Measurements from ENCODE around the gene MAN2B1.
A peak's percentile ranks its signal among the peaks of the same experiment; 100 is the strongest.
"Not testable (repeated sequence)": the region's sequence is repeated elsewhere in the genome, so short reads cannot be mapped to it uniquely, and the experiment has no call there.

MAN2B1 gene

DNA sequence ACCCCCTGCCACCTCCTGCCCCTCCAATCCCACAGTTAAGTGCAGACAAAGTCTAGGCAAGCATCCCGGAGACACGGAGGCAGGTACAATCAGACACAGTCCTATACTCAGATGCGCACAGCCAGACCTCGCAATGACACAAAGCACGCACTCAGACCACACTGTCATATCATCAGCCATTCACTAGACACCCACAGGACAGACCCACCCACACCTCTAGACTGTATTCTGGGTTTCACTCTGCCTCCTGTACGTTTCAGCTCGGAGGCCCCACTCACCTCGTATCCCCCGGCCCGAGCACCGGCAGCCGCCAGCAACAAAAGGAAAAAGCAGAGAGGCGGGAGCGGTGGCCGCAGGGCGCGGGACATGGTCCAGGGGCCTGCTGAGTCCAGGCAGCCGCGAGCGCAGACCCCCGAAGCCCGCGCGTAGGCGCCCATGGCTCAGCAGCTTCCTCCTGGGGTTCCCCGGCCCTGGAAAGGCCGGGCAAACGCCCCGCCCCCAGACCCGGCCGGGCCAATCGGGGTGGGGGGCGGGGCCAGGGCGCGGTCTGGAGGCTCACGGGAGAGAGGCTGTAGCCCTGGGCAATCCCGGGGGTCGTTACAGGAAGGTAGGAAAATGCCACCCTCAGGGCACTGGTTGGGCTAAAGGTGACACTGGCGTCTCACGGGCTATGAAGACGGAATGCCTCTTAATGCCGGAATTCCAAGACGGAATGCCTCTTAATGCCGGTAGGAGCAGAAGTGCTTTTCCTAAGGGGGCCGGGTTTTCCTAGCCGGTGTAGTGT lies at the start of gene MAN2B1, which contains the start of gene WDR83:
Gene MAN2B1, minus strand, starts transcription at position 478 of the 784 bp plus-strand sequence. Its CDS starts 41 bp downstream, at position 437.
Gene WDR83, plus strand, starts transcription at position 543 of the 784 bp plus-strand sequence. CDS start 2,984 bp downstream, outside the sequence.
- DNase-seq: peak; percentile 13

DNA sequence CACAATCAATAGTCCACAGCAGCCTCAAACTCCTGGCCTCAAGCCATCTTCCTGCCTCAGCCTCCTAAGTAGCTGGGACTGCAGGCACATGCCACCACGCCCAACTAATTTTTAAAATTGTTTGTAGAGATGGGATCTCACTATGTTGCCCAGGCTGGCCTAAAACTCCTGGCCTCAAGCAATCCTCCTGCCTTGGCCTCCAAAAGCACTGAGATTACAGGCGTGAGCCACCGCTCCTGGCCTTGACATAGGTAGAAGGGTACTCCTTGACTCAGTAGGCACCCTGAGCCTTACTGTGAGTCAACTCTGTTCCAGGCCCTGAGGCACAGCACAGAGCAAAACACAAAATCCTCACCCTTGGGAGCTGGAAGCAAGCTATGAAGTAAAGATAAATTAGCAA lies 49.4 kb upstream of the MAN2B1 start:
- no peak for DNase-seq

DNA sequence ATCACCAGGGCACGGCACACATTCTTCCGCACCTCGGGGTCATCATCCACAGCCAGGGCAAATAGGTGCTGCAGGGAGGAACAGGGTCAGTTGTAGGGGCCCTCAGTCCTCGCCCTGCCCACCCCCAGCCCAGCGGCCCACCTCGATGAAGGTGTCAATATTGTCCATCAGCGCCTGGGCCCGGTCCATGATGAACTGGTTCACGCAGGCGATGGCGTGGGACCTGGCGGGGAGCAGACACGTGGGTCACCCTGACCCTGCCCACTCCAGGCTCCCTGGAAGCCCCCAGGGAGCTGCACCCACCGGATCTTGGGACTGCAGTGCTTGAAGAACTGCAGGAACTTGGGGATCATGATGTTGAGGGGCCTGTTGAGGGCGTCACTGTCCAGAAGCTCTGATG lies 48.6 kb upstream of the MAN2B1 start:
- no peak for DNase-seq

DNA sequence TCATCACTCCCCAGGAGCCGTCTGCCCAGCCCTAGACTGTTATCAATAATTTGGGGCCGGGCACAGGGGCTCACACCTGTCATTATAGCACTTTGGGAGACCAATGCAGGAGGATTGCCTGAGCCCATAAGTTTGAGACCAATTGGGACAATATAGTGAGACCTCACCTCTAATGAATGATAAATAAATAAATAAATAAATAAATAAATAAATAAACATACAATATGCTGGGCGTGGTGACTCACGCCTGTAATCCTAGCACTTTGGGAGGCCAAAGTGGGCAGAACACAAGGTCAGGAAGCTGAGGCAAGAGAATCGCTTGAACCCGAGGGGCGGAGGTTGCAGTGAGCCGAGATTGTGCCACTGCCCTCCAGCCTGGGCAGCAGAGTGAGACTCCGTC lies 46.8 kb upstream of the MAN2B1 start:
- not testable (repeated sequence) for DNase-seq

DNA sequence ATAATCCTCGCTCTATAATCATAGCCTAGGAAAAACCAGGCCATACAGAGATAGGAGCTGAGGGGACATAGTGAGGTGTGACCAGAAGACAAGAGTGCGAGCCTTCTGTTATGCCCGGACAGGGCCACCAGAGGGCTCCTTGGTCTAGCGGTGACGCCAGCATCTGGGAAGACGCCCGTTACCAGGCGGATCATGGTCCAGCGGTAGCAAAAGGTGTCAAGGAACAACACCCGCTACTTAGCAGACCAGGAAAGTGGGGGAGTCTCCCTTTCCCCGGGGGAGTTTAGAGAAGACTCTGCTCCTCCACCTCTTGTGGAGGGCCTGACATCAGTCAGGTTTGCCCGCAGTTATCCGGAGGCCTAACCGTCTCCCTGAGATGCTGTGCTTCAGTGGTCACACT lies 45.5 kb upstream of the MAN2B1 start:
- not testable (repeated sequence) for DNase-seq

DNA sequence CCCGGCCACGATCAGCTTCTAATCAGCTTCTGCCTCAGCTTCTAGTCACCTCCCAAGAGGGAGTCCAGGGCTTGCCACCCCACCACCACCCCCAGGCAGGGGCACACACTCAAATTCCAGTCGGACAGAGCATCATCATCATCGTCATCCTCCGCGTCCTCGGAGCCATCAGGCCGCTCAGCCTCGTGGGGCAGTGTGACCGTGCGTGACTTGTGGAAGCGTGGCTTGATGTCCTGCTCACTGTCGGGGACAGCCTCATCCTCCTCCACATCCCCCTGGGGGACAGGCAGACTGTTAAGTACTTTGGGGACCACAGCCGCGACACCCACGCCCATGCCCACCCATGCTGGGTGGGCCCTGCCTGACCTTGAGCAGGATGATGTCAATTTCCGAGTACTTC lies 44.6 kb upstream of the MAN2B1 start:
- DNase-seq: no peak

DNA sequence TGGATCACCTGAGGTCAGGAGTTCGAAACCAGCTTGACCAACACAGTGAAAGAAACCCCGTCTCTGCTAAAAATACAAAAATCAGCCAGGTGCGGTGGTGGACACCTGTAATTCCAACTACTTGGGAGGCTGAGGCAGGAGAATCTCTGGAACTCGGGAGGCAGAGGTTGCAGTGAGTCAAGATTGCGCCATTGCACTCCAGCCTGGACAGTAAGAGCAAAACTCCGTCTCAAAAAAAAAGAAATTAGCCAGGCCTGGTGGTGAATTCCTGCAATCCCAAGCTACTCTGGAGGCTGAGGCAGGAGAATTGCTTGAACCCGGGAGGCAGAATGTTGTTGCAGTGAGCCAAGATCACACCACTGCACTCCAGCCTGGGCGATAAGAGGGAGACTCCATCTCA lies 42.1 kb upstream of the MAN2B1 start:
- DNase-seq: no peak

DNA sequence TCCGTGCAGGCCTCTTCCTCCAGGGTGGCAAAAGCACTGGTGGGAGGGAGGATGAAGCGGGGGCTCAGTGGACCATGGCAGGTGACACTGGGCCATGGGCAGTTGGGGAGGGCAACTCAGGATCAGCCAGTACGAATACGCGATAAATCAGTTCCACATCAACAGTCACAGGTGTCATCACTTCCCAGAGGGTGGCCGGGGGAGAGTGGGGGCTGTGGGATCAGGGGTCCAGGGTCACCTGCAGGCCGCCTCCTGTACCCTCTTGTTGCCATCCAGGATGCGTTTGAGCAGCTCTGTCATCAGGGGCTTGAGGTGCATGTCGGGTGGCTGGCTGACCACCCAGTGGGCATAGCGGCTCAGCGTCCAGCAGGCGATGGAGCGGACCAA lies 39.8 kb upstream of the MAN2B1 start:
- no peak for DNase-seq

DNA sequence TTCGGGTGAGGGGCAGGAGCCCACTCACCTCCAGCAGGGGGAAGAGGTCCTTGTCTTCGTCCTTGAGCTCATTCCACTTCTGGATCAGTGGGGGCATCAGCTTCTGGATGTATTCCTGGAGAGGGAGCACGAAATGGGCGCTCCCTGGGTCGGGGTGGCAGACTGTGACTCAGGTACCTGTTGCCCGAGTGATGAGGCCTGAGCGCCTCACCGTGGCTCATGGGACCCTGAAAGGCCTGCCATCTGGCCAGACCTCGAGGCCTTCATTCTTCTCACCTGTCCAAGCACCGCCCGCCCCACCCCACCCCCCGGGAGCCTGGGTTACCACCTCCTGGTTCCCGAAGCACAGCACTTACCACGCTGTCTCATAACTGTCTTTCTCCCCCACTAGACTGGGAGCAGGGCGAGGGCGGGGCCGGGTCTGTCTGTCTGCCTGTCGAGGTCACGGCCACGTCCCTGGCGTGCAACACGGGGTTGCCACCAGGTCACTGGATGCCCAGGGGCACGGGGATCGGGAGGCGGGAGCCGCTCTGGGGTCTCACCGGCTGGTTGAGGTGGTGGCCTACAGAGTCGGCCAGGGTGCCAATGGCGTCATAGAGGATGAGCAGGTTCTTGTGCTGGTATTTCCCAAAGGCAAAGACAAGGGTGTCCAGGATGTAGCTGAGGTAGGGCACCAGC lies 39.3 kb upstream of the MAN2B1 start:
- DNase-seq: no peak

DNA sequence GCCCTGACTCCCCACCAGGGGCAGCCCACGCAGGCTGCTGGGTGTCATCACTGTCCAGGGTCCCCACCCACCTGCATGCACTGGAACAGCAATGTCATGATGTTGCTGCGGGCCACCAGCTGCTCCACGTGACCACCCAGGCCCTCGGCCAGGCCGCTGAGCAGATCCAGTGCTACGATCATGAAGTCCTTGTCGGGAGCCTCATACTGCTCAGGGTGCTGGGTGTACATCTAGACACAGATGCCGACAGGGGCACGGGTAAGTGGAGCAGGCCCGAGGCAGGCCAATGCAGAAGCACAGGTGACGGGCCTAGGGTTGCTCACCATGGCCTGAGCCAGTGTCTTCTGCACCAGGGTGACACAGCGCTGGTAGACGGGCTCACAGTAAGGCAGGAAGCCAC lies 38.6 kb upstream of the MAN2B1 start:
- DNase-seq: no peak

DNA sequence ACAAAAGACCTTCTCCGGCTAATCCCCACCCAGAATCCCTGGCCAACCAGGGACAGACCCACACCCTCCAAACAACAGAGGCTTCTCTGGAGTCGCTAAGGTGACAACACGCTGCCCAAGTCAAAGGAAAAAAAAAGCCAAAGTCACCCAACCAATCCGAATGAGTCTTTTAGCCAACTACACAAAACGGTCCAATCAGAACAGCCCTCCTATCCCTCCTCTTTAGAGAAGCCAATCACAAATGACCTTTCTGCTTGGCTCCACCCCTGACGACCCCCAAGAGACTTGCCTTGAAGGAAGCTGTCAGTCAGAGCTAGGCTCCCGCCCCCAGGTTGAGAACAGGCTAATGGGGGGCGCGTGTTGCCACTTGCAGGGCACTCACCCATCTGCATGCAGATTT lies 36.5 kb upstream of the MAN2B1 start:
- DNase-seq: no peak

DNA sequence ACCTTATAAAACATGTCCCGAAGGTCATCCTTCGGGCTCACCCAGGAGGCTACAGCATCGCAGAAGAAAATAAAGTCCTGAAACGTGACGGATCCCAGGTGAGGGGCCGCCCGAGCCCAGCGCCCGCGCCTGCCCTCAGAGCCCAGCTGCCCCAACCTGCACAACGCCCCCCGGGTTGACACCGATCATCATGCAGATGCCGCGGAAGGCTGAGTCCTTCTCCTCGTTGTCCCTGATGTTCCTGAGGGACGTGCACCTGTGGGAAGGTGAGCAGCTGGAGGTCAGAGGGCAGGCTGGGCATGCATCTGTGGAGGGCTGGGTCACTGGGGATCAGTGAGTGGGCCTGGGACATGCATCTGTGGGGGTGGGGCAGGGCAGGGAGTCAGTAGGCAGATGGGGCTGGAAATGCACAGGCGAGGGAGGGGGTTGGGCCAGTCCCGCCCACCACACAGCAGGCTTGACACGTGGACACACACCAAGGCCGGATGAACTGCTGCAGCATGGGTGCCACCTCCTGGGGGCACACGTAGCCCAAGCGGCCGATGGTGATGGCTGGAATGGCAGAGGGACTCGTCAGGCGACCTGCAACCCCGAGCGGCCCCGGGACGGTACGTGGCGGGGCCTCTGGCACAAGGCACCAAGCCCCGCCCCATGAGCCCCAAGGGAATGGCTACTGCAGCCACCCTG lies 35.2 kb upstream of the MAN2B1 start:
- DNase-seq: no peak

DNA sequence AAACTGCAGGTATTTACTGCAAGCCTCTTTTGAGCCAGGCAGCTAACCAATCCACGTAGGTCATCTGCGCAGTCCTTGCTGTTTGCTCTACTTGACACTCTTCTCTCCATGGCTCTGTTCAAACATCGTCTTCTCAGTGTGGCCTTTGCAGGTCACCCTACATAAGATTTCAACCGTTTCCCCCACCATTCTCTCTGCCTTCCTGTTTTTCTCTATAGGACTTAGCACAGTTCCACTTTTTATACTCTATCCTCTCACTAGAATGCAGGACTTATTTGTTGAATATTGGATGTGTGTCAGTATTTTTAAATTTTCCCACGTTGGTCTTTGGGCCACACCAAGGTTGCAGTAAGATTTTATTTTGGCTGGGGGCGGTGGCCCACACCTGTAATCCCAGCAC lies 31.6 kb upstream of the MAN2B1 start:
- no peak for DNase-seq

DNA sequence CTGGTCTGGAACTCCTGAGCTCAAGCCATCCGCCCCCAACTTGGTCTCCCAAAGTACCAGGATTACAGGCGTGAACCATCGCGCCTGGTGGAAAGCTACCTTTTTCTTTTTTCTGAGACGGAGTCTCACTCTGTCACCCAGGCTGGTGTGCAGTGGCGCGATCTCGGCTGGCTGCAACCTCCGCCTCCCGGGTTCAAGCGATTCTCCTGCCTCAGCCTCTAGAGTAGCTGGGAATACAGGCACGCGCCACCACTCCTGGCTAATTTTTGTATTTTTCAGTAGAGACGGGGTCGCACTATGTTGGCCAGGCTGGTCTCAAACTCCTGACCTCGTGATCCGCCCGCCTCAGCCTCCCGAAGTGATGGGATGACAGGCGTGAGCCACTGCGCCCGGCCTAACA lies 30.9 kb upstream of the MAN2B1 start:
- DNase-seq: not testable (repeated sequence)

DNA sequence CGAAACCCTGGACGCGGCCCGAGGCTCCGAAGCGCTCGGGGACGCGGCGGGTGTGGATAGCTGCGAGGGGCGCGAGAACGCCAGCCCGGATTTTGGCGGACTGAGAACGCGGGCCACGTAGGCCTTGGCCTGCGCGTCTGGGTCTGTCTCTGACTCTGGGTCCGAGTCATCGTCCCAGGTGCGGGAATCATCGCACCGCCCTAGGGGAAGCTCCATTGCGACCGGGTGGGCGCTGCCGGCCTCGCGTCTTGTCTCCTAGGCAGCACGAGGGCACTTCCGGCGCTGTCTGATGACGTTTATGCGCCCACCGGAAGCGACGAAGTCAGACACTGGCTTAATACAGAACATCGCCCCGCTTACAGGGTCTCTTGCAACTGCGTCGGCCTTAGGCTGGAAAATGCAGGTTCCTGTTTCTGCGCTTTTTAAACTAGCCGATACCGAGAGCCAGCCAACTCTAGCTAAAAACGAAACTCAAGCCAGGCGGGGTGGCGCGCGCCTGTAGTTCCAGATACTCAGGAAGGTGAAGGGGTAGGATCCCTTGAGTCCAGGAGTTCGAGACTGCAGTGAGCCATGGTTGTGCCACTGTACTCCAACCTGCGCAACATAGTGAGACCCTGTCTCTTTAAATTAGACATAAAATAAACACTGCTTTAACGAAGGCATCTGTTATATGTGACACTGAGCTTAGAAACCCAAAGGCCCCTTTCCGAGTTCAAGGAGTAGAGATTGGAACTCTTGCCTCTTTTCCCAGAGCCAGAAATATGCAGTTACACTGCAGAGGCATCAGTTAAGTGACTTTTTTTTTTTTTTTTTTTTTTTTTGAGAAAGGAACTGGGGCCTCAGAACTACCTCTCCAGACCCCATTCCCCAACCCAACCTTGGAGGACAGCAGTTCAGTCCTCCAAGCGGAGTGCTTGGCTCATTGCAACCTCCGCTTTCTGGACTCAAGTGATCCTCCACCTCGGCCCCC lies 30.1 kb upstream of the MAN2B1 start, which contains the start of gene FBXW9:
Gene FBXW9, minus strand, starts transcription at position 266 of the 970 bp plus-strand sequence. Its CDS starts 50 bp downstream, at position 216.
- peak; percentile 3 for DNase-seq

DNA sequence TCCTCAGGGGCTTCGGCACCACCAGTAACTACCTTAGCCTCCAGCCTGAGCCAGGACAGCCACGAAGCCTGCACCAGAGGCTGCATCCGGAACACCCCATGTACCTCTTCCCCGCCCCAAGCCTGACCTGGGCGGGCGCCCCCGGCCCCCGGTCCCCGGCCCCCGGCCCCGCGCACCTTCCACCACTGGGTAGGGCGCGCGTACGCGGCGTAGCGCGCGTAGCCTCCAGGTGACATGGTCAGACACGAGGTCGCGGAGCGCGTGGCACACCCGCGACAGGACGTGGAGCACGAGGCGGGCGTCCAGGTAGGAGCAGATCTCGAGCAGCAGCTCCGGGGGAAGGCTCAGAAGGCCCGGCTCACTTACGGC lies 29.4 kb upstream of the MAN2B1 start:
- no peak for DNase-seq

DNA sequence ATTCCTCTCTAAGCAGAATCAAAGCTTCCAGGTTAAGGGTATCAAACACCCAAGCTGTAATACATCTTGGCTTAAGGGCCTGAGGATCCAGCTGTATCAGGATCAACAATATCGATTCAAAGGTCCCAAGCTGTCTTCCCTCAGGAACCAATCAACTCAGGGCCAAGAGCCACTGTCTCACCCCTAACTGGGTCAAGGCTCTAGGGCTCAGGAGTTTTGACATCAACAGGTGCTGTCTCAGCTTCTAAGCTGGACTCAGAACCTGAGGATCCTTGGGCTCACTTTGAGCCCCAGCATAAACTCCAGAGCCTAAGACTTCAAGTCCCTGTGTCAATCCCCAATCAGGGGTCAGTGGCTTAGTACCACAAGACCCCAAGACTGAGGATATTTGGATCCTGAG lies 29.0 kb upstream of the MAN2B1 start:
- no peak for DNase-seq

DNA sequence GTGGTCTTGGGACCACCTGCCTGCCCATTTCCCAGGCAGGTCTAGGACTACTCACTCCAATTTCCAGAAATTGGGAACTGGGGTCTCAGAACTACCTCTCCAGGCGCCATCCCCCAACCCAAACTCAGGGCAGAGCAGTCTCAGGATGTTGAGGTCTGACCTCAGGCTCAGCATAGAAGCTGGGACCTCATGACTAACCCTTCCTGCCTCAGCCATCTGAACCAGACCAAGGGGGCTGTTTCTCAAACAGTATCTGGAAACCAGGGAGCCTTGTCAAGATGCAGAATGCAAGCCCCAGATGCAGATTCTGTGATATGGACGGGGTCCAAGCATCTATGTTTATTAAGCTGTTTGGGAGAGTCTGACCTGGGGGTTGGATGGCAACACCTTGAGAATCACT lies 28.6 kb upstream of the MAN2B1 start:
- no peak for DNase-seq

DNA sequence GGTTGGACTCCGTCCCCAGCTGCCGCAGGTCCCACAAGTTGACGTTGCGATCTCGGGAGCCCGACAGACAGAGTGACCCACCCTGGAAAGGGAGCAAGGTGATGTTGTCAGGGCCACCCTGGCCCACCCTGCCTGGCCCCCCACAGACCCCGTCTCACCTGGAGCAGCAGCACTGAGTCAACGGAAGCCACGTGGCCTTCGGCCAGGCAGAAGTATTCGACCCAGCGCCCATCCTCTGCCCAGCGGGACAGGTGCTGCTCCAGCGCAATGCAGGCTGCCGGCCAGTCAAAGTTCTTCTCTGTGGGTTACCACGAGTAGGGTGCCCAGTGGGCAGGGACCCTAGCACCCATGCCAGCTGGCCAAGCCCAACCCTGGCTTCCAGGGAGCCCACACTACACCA lies 28.1 kb upstream of the MAN2B1 start:
- no peak for DNase-seq

DNA sequence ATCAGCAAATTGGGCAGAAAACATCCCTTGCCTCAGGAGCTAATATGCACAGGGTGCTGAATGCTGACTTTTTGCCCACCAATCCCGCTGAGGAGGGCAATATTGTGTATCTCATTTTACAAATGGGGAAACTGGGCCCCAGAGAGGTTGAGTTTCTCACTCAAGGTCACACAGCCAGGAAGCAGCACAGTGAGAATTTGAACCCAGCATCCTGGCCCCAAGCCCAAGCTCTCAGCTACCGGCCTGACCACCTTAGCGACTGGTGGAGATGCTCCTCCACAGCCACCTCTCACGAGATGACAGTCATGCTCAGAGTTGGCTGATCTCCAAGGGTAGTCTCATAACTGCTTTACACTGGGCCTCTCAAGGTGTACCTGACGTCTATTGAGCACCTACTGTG lies 26.4 kb upstream of the MAN2B1 start:
- DNase-seq: no peak

DNA sequence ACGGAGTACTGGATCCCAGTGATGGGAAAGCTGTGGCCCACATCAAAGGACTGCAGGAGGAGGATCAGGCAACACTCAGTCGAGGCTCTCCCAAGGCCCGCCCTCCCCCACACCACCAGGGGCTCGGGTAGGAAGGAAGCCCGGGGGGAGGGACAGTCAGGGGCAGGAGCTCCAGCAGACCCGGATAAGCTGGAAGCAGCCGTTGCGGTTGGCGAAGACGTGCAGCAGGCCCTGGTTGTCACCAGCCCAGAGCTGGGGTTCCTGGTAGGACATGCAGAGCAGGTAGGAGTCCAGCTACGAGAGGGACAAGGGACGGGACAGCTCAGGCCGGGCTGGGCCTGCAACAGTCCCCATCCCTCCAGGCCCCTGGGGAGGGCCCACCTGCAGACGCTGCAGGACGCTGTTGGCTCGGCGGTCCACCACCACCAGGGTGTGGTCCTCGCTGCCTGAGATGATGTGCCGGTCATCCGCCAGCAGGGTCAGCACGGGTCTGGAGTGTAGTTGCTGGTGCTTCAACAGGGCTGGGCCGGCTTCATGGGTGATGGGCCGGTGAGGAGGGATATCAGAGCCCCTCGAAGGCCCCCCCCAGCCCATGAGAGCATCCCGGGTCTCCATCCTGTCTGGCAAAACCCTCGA lies 23.2 kb upstream of the MAN2B1 start:
- no peak for DNase-seq

DNA sequence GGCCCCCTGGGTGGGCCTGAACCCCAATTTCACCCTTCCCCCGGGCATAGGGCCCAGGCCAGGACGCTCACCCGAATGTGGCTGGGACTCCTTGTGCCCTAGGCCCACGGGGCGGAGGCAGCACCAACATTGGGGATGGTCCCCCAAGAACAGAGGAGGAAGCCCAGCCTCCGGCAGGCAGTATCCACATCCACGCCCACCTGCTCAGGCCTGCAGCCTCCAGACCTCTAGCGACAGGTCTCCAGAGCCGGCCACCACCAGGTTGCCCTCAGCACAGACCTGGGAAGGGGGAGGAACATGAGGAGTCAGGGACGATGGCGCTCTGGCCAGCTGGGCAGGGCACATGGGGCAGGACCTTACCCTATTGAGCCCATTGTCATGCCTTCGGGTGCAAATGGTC lies 22.5 kb upstream of the MAN2B1 start:
- DNase-seq: no peak

Measured in NCI-H2081 treated with DMSO at 0.1 percent for 48 hours (cell line).